Karpas-422 (cell line): Measurements from ENCODE around the gene PPP1R1C. TPM values are rescaled to one million over a fixed set of nuclear protein-coding genes. Genes with fewer than 3 reads are reported as not detected.
A peak's percentile ranks its signal among the peaks of the same experiment; 100 is the strongest.
"Not testable (repeated sequence)": the region's sequence is repeated elsewhere in the genome, so short reads cannot be mapped to it uniquely, and the experiment has no call there.

Experiments
- DNase-seq: peaks from one replicate; pipeline ENCODE4 v3.0.0-alpha.2; 2015
- H2AFZ ChIP-seq: fragments of 200-600 bp; sonication (generic); 2 replicates; pipeline ENCODE4 v1.6.1; 2014; ENCODE audit warnings: antibody characterized with exemption, low read length, mixed read lengths
- H3K27ac ChIP-seq: fragments of 200-600 bp; sonication (generic); 2 replicates; pipeline ENCODE4 v1.5.1; 2014; ENCODE audit warnings: mild to moderate bottlenecking, low read length, moderate library complexity
- H3K27me3 ChIP-seq: fragments of 200-600 bp; sonication (generic); 2 replicates; pipeline ENCODE4 v1.6.1; 2014; ENCODE audit warnings: low read length, mixed read lengths
- H3K36me3 ChIP-seq: fragments of 200-600 bp; sonication (generic); 2 replicates; pipeline ENCODE4 v1.6.1; 2014; ENCODE audit warnings: low read length, mixed read lengths; ENCODE audit not compliant: insufficient read depth
- H3K4me1 ChIP-seq: fragments of 200-600 bp; sonication (generic); 2 replicates; pipeline ENCODE4 v1.6.1; 2014; ENCODE audit warnings: mild to moderate bottlenecking, low read length, mixed read lengths
- H3K4me2 ChIP-seq: fragments of 200-600 bp; sonication (generic); 2 replicates; pipeline ENCODE4 v1.6.1; 2014; ENCODE audit warnings: low read length, low read depth, mild to moderate bottlenecking; ENCODE audit not compliant: poor library complexity, severe bottlenecking
- H3K4me3 ChIP-seq: fragments of 200-600 bp; sonication (generic); 2 replicates; pipeline ENCODE4 v1.5.1; 2014; ENCODE audit warnings: mild to moderate bottlenecking, antibody characterized with exemption, low read length, mixed read lengths
- H3K79me2 ChIP-seq: fragments of 200-600 bp; sonication (generic); 2 replicates; pipeline ENCODE4 v1.6.1; 2014; ENCODE audit warnings: mild to moderate bottlenecking, low read length, mixed read lengths
- H3K9ac ChIP-seq: fragments of 200-600 bp; sonication (generic); 2 replicates; pipeline ENCODE4 v1.6.0; 2014; ENCODE audit warnings: low read length
- H3K9me2 ChIP-seq: fragments of 200-600 bp; sonication (generic), shearing (Covaris generic); replicated peaks from 2 replicates; pipeline ENCODE4 v1.6.0; 2014; ENCODE audit warnings: mild to moderate bottlenecking, low read length, moderate library complexity; ENCODE audit not compliant: insufficient read depth
- H3K9me3 ChIP-seq: fragments of 300-700, 200-600 bp; sonication (generic); 2 replicates; pipeline ENCODE4 v1.6.1; 2014; ENCODE audit warnings: low read length, mixed read lengths
- H4K20me1 ChIP-seq: fragments of 200-600 bp; sonication (generic); 2 replicates; pipeline ENCODE4 v1.6.1; 2014; ENCODE audit warnings: mild to moderate bottlenecking, antibody characterized with exemption, low read length, low read depth; ENCODE audit not compliant: insufficient read depth
- total RNA-seq: library from RNA; depleted of rRNA; stranded (reverse); fragments of >200 nt; shearing (Covaris generic); gene quantifications from 2 replicates; pipeline ENCODE4 v1.2.3, GENCODE V29; 2014; ENCODE audit warnings: low replicate concordance

Gene PPP1R1C
- total RNA-seq, 1 experiment from 2014 or later = not detected

DNA sequence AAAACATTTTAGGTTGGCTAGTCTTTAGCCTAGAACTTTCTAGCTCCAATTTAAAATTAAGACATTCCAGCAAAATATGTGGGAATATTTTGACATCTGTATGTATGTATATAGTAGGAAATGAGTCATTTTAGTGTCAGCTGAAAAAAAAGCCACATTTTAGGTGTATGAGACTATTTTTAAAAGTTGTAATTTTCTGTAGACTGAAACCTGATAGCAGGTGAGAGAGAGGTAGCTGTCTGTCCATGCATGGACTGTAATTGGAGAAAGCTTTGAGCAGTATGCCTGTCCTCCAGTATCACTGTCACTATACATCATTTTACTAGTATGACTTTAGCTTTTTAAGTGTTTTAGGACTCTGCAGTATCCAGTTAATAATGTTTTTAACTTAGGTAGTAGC lies 26.1 kb upstream of the PPP1R1C start:
- no peaks in the 10 kb centered on the region for H3K36me3 ChIP-seq
- no peaks in the 10 kb centered on the region for H3K79me2 ChIP-seq
- H2AFZ ChIP-seq = no peak overlapping the region
- H3K9me2 ChIP-seq = no peaks in the 10 kb centered on the region
- DNase-seq = no peak
- H3K4me1 ChIP-seq = peaks cover 1% of the 10 kb centered on the region; the same call in 1 of the 2 replicates
- H3K27me3 ChIP-seq = no peaks in the 10 kb centered on the region
- no peak overlapping the region for H3K27ac ChIP-seq
- no peaks in the 10 kb centered on the region for H4K20me1 ChIP-seq
- no peak overlapping the region for H3K4me3 ChIP-seq
- no peaks in the 10 kb centered on the region for H3K9me3 ChIP-seq
- H3K9ac ChIP-seq = no peak overlapping the region
- no peak overlapping the region for H3K4me2 ChIP-seq

DNA sequence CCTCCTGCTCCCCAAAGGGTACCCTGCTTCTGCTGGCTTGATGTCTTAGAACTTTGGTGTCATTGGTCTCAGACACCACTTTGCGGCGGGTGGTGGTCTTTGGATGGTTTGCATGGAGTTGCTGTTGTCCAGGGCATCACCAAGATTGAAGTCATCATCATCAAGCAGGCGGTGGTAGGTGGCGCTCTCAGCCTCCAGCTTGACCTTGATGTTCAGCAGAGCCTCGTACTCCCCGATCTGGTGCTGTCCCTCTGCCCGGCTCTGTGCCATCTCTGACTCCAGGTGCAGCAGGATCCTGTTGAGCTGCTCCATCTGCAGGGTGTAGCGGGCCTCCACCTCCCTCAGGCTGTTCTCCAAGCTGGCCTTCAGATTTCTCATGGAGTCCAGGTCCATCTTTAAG lies 24.5 kb upstream of the PPP1R1C start:
- not testable (repeated sequence) for H3K27me3 ChIP-seq, H3K9me3 ChIP-seq, H3K9me2 ChIP-seq, H3K36me3 ChIP-seq, H3K27ac ChIP-seq, H3K4me2 ChIP-seq, H4K20me1 ChIP-seq, H3K79me2 ChIP-seq, H3K9ac ChIP-seq, H2AFZ ChIP-seq, H3K4me1 ChIP-seq, H3K4me3 ChIP-seq
- DNase-seq = peak; percentile 50

DNA sequence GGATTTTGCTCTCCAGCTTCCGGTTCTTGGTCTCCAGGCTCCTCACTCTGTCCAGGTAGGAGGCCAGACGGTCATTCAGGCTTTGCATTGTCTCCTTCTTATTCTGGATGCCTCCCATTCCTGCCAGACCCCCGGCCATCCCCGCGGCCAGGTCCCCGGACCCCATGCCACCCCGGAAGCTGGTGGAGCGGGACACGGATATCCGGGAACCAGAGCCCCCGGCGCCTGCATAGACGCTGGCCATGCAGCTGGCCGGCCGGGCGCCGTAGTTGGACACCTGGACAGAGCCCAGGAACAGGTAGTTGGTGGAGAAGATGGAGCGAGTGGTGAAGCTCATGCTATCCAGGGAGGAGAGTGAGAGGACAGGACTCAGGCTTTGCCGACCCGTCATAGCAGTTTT lies 23.5 kb upstream of the PPP1R1C start:
- no peaks in the 10 kb centered on the region for H4K20me1 ChIP-seq
- H3K27me3 ChIP-seq = no peaks in the 10 kb centered on the region
- H3K4me1 ChIP-seq = no peaks in the 10 kb centered on the region
- H3K9me2 ChIP-seq = no peaks in the 10 kb centered on the region
- no peak overlapping the region for H3K9ac ChIP-seq
- no peaks in the 10 kb centered on the region for H3K79me2 ChIP-seq
- H3K4me3 ChIP-seq = no peak overlapping the region
- H3K36me3 ChIP-seq = no peaks in the 10 kb centered on the region
- no peaks in the 10 kb centered on the region for H3K9me3 ChIP-seq
- H3K27ac ChIP-seq = no peak overlapping the region
- no peak overlapping the region for H3K4me2 ChIP-seq
- DNase-seq = no peak
- H2AFZ ChIP-seq = no peak overlapping the region

DNA sequence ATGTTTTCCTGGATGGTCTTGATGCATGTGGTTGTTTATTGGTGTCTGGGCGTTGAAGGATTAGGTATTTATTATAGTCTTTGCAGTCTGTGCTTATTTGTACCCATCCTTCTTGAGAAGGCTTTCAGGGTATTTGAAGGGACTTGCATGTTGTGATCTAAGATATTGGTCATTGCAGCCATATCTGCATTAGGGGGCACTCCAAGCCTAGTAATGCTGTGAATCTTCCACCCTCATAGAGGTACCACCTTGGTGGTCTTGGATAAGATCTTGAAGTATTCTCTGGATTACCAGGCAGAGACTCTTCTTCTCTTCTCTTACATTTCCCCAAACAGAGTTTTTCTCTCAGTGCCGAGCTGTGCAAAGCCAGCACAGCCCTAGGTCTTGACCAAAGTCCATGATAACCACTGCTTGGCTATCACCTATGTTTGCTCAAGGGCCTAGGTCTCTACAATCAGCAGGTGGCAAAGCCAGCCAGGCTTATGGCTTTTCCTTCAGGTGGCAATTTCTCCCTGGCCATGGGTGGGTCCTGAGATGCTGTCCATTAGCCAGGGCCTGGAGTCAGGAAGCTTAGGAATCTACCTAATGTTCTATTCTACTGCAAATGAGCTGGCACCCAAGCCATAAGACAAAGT lies 15.4 kb upstream of the PPP1R1C start:
- H3K79me2 ChIP-seq = no peaks in the 10 kb centered on the region

DNA sequence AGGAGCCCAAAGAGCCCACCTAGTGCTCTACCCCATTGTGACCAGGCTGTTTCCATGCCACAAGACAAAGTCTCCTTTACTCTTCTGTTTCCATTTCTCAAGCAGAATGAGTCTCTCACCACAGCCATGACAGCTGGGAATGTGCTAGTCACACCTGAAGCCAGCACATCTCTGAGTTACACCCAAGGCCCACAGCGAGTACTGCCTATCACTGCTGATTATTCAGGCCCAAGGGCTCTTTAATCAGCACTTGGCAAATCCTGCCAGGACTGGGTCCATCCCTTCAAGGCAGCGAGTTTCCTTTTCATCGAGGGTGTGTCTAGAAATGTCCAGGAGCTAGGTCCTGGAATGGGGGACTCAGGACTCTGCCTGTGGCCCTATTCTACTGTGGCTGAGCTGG lies 14.6 kb upstream of the PPP1R1C start:
- H3K9me2 ChIP-seq = no peaks in the 10 kb centered on the region
- H3K4me2 ChIP-seq = no peak overlapping the region
- no peaks in the 10 kb centered on the region for H3K4me1 ChIP-seq
- H3K36me3 ChIP-seq = no peaks in the 10 kb centered on the region
- H3K9me3 ChIP-seq = no peaks in the 10 kb centered on the region
- no peak overlapping the region for H2AFZ ChIP-seq
- DNase-seq = no peak
- no peak overlapping the region for H3K9ac ChIP-seq
- H3K4me3 ChIP-seq = no peak overlapping the region
- H4K20me1 ChIP-seq = no peaks in the 10 kb centered on the region
- no peak overlapping the region for H3K27ac ChIP-seq
- no peaks in the 10 kb centered on the region for H3K27me3 ChIP-seq
- no peaks in the 10 kb centered on the region for H3K79me2 ChIP-seq

More for the DNA sequence above, 15.4 kb upstream of the PPP1R1C start:
- Histone ChIP-seq H3K9me3 (no peaks in the 10 kb centered on the region), H3K27ac (no peak overlapping the region), H3K27me3 (no peaks in the 10 kb centered on the region), H3K4me2 (no peak overlapping the region), H2AFZ (no peak overlapping the region), H3K36me3 (no peaks in the 10 kb centered on the region), H3K9me2 (no peaks in the 10 kb centered on the region), H3K4me3 (no peak overlapping the region), H3K4me1 (no peaks in the 10 kb centered on the region), H3K9ac (no peak overlapping the region), H4K20me1 (no peaks in the 10 kb centered on the region)
- no peak for DNase-seq

DNA sequence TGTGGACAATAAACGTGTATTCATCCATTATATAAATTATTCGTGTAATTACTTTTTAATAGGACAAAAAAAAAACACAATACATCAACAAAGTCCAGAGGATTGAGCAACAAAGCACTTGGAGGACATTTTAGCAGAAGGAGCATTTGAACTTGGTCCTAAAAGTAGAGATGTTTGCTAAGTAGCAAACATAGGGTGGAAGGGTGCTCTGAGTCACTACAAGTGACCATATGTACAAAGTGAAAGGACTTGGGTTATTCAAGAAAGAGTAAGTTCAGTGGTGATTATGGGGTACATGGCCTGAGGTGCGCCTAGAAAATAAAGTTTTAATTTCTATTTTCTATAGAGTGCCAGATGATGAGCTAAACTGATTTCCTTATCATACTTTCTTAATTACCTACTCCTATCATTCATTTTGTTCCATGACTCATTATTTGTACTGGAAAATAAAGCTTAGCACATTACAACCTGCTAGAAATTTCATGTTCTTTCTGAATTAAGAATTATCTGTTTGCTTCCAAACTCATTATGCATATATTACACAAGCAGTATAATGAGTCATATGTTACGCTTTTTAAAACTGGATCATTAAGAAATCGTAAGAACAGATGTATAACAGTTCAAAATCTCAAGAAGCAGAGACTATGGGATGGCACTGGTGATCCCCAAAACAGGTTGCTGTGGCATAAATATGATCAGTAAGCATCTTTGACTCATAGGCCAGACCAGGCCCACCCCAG lies 13.1 kb upstream of the PPP1R1C start:
- Histone ChIP-seq H3K9me3 (no peaks in the 10 kb centered on the region), H4K20me1 (no peaks in the 10 kb centered on the region), H3K4me1 (no peaks in the 10 kb centered on the region), H3K79me2 (no peaks in the 10 kb centered on the region), H3K4me3 (no peak overlapping the region), H3K9ac (no peak overlapping the region), H3K9me2 (no peaks in the 10 kb centered on the region), H3K4me2 (no peak overlapping the region), H3K36me3 (no peaks in the 10 kb centered on the region), H3K27ac (no peak overlapping the region), H3K27me3 (no peaks in the 10 kb centered on the region), H2AFZ (no peak overlapping the region)
- no peak for DNase-seq

DNA sequence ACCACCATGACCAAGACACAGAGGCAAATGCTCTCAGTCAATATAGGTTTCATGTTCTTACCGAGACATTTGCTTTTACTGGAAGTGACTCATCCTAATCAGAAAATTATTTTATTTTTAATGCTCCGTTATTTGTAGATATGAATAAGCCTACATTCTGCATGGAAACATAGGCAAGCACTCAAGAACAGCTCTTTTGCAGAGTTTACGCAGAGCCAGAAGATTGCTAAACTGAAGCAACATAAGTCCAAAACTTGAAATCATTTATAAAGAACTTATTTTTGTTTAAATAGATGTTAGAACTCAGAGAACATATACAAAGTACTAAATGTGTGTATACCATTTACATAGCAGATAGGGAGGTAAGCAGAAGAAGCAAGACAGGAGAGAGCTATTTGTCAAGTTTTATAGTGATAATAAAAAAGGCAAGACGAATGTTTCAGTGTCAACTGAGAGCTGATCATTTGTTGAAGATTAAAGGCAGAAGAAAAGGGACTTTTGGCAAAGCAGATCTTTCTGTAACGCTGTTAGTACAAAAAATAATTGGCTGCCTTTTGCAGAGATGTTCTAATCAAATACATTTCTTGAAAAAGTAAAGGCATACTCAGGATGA lies 12.4 kb upstream of the PPP1R1C start:
- Histone ChIP-seq H2AFZ (no peak overlapping the region), H4K20me1 (no peaks in the 10 kb centered on the region), H3K4me1 (no peaks in the 10 kb centered on the region), H3K9me3 (no peaks in the 10 kb centered on the region), H3K27me3 (no peaks in the 10 kb centered on the region), H3K4me3 (no peak overlapping the region), H3K79me2 (no peaks in the 10 kb centered on the region), H3K4me2 (no peak overlapping the region), H3K27ac (no peak overlapping the region), H3K36me3 (no peaks in the 10 kb centered on the region), H3K9me2 (no peaks in the 10 kb centered on the region), H3K9ac (no peak overlapping the region)
- no peak for DNase-seq

DNA sequence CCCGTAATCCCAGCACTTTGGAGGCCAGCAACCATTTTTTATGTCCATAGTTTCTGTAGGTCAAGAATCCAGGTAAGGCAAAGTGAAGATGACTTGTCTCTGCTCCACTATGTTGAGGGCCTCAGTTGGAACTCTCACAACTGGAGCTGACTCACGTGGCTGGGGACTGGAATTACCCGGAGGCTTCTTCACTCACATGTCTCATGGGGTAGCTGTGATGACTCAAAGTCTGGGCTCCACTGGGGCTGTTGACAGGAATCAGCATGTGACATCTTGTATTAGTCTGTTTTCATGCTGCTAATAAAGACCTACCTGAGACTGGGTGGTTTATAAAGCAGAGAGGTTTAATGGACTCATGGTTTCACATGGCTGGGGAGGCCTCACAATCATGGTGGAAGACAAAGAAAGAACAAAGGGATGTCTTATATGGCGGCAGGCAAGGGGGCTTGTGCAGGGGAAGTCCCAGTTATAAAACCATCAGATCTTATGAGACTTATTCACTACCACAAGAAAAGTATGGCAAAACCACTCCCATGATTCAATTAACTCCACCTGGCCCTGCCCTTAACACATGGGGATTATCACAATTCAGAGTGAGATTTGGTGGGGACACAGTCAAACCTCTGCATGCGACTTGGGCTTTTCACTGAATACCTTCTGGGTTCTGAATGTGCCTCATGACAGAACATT lies 7.8 kb upstream of the PPP1R1C start:
- H3K4me1 ChIP-seq = no peaks in the 10 kb centered on the region
- no peaks in the 10 kb centered on the region for H3K9me2 ChIP-seq
- no peak overlapping the region for H3K4me2 ChIP-seq
- no peaks in the 10 kb centered on the region for H4K20me1 ChIP-seq
- no peak for DNase-seq
- no peaks in the 10 kb centered on the region for H3K27me3 ChIP-seq
- H2AFZ ChIP-seq = no peak overlapping the region
- H3K36me3 ChIP-seq = no peaks in the 10 kb centered on the region
- no peaks in the 10 kb centered on the region for H3K79me2 ChIP-seq
- no peaks in the 10 kb centered on the region for H3K9me3 ChIP-seq
- no peak overlapping the region for H3K27ac ChIP-seq
- H3K9ac ChIP-seq = no peak overlapping the region
- no peak overlapping the region for H3K4me3 ChIP-seq
